Duodenal mucosa (tissue), 2 donors: Measurements from ENCODE around the gene LSM7.
"Not testable (repeated sequence)": the region's sequence is repeated elsewhere in the genome, so short reads cannot be mapped to it uniquely, and the experiment has no call there.

Experiments
- H3K27ac ChIP-seq: one replicate; pipeline ENCODE4 v1.7.0; 2013; ENCODE audit warnings: low read depth, low read length
- H3K27me3 ChIP-seq, 2 donors: one replicate each; pipeline ENCODE4 v1.7.0; 2013; ENCODE audit warnings: low read length in 2 of 2, control low read depth in 1 of 2; ENCODE audit not compliant: insufficient read depth in 2 of 2, control insufficient read depth in 1 of 2
- H3K36me3 ChIP-seq, 2 donors: one replicate each; pipeline ENCODE4 v1.7.0; 2013; ENCODE audit warnings: low read length in 2 of 2, control low read depth in 1 of 2; ENCODE audit not compliant: insufficient read depth in 2 of 2, control insufficient read depth in 1 of 2
- H3K4me1 ChIP-seq, 2 donors: one replicate each; pipeline ENCODE4 v1.7.0; 2013; ENCODE audit warnings: low read length in 2 of 2, control low read depth in 1 of 2; ENCODE audit not compliant: insufficient read depth in 2 of 2, control insufficient read depth in 1 of 2
- H3K4me3 ChIP-seq, 2 donors: one replicate each; pipeline ENCODE4 v1.7.0; 2013; ENCODE audit warnings: low read length in 2 of 2, low read depth in 1 of 2
- H3K9ac ChIP-seq, 2 donors: one replicate each; pipeline ENCODE4 v1.7.0; 2013; ENCODE audit warnings: low read length in 2 of 2, low read depth in 1 of 2
- H3K9me3 ChIP-seq, 2 donors: one replicate each; pipeline ENCODE4 v1.7.0; 2013; ENCODE audit warnings: low read length in 2 of 2, control low read depth in 1 of 2; ENCODE audit not compliant: control insufficient read depth in 1 of 2

The LSM7 gene

GRCh38 chr19:2354670-2355069, 26.3 kb upstream of the LSM7 start:
- H3K36me3 ChIP-seq = peaks cover 0 to 30% of the 10 kb centered on the region in 2 donors
- H3K9me3 ChIP-seq = no peaks in the 10 kb centered on the region
- peaks cover 2 to 11% of the 10 kb centered on the region in 2 donors for H3K27me3 ChIP-seq
- H3K4me1 ChIP-seq = peaks cover 6 to 9% of the 10 kb centered on the region in 2 donors
- H3K9ac ChIP-seq = no peak overlapping the region
- no peak overlapping the region for H3K27ac ChIP-seq
- no peak overlapping the region for H3K4me3 ChIP-seq

- no peaks in the 10 kb centered on the region for H3K9me3 ChIP-seq
- no peak overlapping the region for H3K4me3 ChIP-seq
- peaks cover 0 to 7% of the 10 kb centered on the region in 2 donors for H3K27me3 ChIP-seq
- H3K36me3 ChIP-seq = peaks cover 0 to 32% of the 10 kb centered on the region in 2 donors
- H3K9ac ChIP-seq = no peak overlapping the region
- peaks cover 5 to 8% of the 10 kb centered on the region in 2 donors for H3K4me1 ChIP-seq
- no peak overlapping the region for H3K27ac ChIP-seq
Observed at GRCh38 chr19:2353887-2354592, 25.7 kb upstream of the LSM7 start.

GRCh38 chr19:2353159-2353886, 24.9 kb upstream of the LSM7 start:
- H3K4me3 ChIP-seq = no peak overlapping the region
- H3K36me3 ChIP-seq = peaks cover 0 to 39% of the 10 kb centered on the region in 2 donors
- no peaks in the 10 kb centered on the region for H3K27me3 ChIP-seq
- H3K9ac ChIP-seq = no peak overlapping the region
- no peaks in the 10 kb centered on the region for H3K9me3 ChIP-seq
- H3K27ac ChIP-seq = no peak overlapping the region
- H3K4me1 ChIP-seq = peaks cover 0 to under 1% of the 10 kb centered on the region in 2 donors

GRCh38 chr19:2352121-2352520, 23.7 kb upstream of the LSM7 start:
- Histone ChIP-seq H3K4me3 (no peak overlapping the region), H3K27ac (no peak overlapping the region), H3K36me3 (peaks cover 0 to 40% of the 10 kb centered on the region in 2 donors), H3K4me1 (no peaks in the 10 kb centered on the region), H3K27me3 (no peaks in the 10 kb centered on the region), H3K9ac (no peak overlapping the region), H3K9me3 (no peaks in the 10 kb centered on the region)

- H3K9me3 ChIP-seq = no peaks in the 10 kb centered on the region
- H3K36me3 ChIP-seq = peaks cover 0 to 46% of the 10 kb centered on the region in 2 donors
- H3K27ac ChIP-seq = no peak overlapping the region
- no peaks in the 10 kb centered on the region for H3K4me1 ChIP-seq
- no peaks in the 10 kb centered on the region for H3K27me3 ChIP-seq
- H3K9ac ChIP-seq = no peak overlapping the region
- no peak overlapping the region for H3K4me3 ChIP-seq
Observed at GRCh38 chr19:2351591-2351990, 23.2 kb upstream of the LSM7 start.

- H3K4me1 ChIP-seq = peaks cover 1 to 2% of the 10 kb centered on the region in 2 donors
- no peak overlapping the region for H3K4me3 ChIP-seq
- H3K36me3 ChIP-seq = peaks cover 0 to 46% of the 10 kb centered on the region in 2 donors
- H3K9ac ChIP-seq = no peak overlapping the region
- H3K9me3 ChIP-seq = no peaks in the 10 kb centered on the region
- no peak overlapping the region for H3K27ac ChIP-seq
- no peaks in the 10 kb centered on the region for H3K27me3 ChIP-seq
Observed at GRCh38 chr19:2350656-2351055, 22.3 kb upstream of the LSM7 start.

- peaks cover 0 to 50% of the 10 kb centered on the region in 2 donors for H3K36me3 ChIP-seq
- H3K9me3 ChIP-seq, H3K4me3 ChIP-seq: not testable (repeated sequence)
Observed at GRCh38 chr19:2349818-2350217, 21.4 kb upstream of the LSM7 start.

GRCh38 chr19:2345794-2346663, 17.6 kb upstream of the LSM7 start:
- H3K4me1 ChIP-seq = peaks cover 2 to 3% of the 10 kb centered on the region in 2 donors
- H3K36me3 ChIP-seq = peaks cover 4 to 49% of the 10 kb centered on the region in 2 donors
- no peaks in the 10 kb centered on the region for H3K27me3 ChIP-seq
- no peaks in the 10 kb centered on the region for H3K9me3 ChIP-seq
- H3K4me3 ChIP-seq = no peak overlapping the region
- H3K27ac ChIP-seq = no peak overlapping the region
- H3K9ac ChIP-seq = no peak overlapping the region

More at GRCh38 chr19:2349818-2350217, 21.4 kb upstream of the LSM7 start:
- not testable (repeated sequence) for H3K9ac ChIP-seq, H3K4me1 ChIP-seq, H3K27ac ChIP-seq, H3K27me3 ChIP-seq

- H3K27me3 ChIP-seq = no peaks in the 10 kb centered on the region
- H3K36me3 ChIP-seq = peaks cover 4 to 41% of the 10 kb centered on the region in 2 donors
- H3K9ac ChIP-seq = no peak overlapping the region
- H3K9me3 ChIP-seq = no peaks in the 10 kb centered on the region
- no peak overlapping the region for H3K27ac ChIP-seq
- no peak overlapping the region for H3K4me3 ChIP-seq
- peaks cover 2 to 3% of the 10 kb centered on the region in 2 donors for H3K4me1 ChIP-seq
Observed at GRCh38 chr19:2345076-2345475, 16.7 kb upstream of the LSM7 start.
